AG08395 (cell line): Measurements from ENCODE around the gene RBM39.
"Not testable (repeated sequence)": the region's sequence is repeated elsewhere in the genome, so short reads cannot be mapped to it uniquely, and the experiment has no call there.

ENCODE experiments used
- DNase-seq: peaks from one replicate; pipeline ENCODE4 v3.0.0; 2012; ENCODE audit warnings: mixed read lengths, low spot score

The RBM39 gene

GRCh38 chr20:35750611-35751010 is 8.6 kb upstream of the RBM39 start:
- DNase-seq = no peak

GRCh38 chr20:35744492-35744841 is 2.4 kb upstream of the RBM39 start:
- not testable (repeated sequence) for DNase-seq

- DNase-seq = no peak
Measured at GRCh38 chr20:35743693-35744491, 1.8 kb upstream of the RBM39 start.

- no peak for DNase-seq
Measured at GRCh38 chr20:35742741-35743523, 872 bp upstream of the RBM39 start.

GRCh38 chr20:35739294-35740163 is 2.5 kb downstream of the RBM39 start:
- peak; percentile 13 for DNase-seq

GRCh38 chr20:35738410-35739179 is 3.5 kb downstream of the RBM39 start:
- no peak for DNase-seq

- no peak for DNase-seq
Measured at GRCh38 chr20:35737865-35738333, 4.2 kb downstream of the RBM39 start.

- DNase-seq = no peak
Measured at GRCh38 chr20:35735826-35736470, 6.1 kb downstream of the RBM39 start.

GRCh38 chr20:35734777-35735649 is 7.0 kb downstream of the RBM39 start:
- no peak for DNase-seq

- no peak for DNase-seq
Measured at GRCh38 chr20:35734374-35734773, 7.7 kb downstream of the RBM39 start.

- DNase-seq = no peak
Measured at GRCh38 chr20:35732644-35732982, 9.4 kb downstream of the RBM39 start.

- no peak for DNase-seq
Measured at GRCh38 chr20:35731862-35732643, 10.0 kb downstream of the RBM39 start.

- DNase-seq = no peak
Measured at GRCh38 chr20:35731469-35731788, 10.6 kb downstream of the RBM39 start.

- DNase-seq = no peak
Measured at GRCh38 chr20:35730583-35731468, 11.2 kb downstream of the RBM39 start.

- no peak for DNase-seq
Measured at GRCh38 chr20:35729836-35730582, 12.1 kb downstream of the RBM39 start.

GRCh38 chr20:35729283-35729807 is 12.7 kb downstream of the RBM39 start:
- no peak for DNase-seq
